Measurements from ENCODE around the gene XRCC5.
"Not testable (repeated sequence)": the region's sequence is repeated elsewhere in the genome, so short reads cannot be mapped to it uniquely, and the experiment has no call there.

- TF ChIP-seq ZNF274 (IDR thresholded peaks at IDR 0.05; ENCODE audit: low read depth, low read length); YY1 (IDR thresholded peaks at IDR 0.05; ENCODE audit: insufficient read depth, insufficient read length): not testable (repeated sequence)
Measured at GRCh38 chr2:216141516-216141915, 32.4 kb downstream of the XRCC5 start.
